Endothelial cell of umbilical vein (primary cell): Measurements from ENCODE around the gene PIMREG.

Experiments
- EZH2 ChIP-seq: IDR thresholded peaks from 2 replicates; pipeline ENCODE4 v1.6.1; 2012; ENCODE audit warnings: borderline replicate concordance, low read depth, mild to moderate bottlenecking, moderate library complexity, low read length, inconsistent platforms; ENCODE audit not compliant: severe bottlenecking
- POLR2A ChIP-seq: IDR thresholded peaks from 2 replicates; pipeline ENCODE4 v1.6.1; 2012; ENCODE audit warnings: low read depth, mild to moderate bottlenecking, control low read depth, low read length
- POLR2AphosphoS5 ChIP-seq: IDR thresholded peaks from 2 replicates; pipeline ENCODE4 v1.6.1; 2012; ENCODE audit warnings: low read depth, mild to moderate bottlenecking, control low read depth, low read length, moderate library complexity; ENCODE audit not compliant: insufficient read depth
- TF ChIP-seq, protein P1 (sequence below), 2 donors: IDR thresholded peaks; 1 replicate in 1 of 2; 2 replicates in 1 of 2; pipeline ENCODE4 v1.5.1; 2011; ENCODE audit warnings: low read length in 2 of 2, mild to moderate bottlenecking in 2 of 2, moderate library complexity in 2 of 2, control low read depth in 1 of 2, inconsistent platforms in 1 of 2, low read depth in 1 of 2; ENCODE audit not compliant: insufficient read depth in 1 of 2; ENCODE audit errors: extremely low read depth in 1 of 2

DNA sequence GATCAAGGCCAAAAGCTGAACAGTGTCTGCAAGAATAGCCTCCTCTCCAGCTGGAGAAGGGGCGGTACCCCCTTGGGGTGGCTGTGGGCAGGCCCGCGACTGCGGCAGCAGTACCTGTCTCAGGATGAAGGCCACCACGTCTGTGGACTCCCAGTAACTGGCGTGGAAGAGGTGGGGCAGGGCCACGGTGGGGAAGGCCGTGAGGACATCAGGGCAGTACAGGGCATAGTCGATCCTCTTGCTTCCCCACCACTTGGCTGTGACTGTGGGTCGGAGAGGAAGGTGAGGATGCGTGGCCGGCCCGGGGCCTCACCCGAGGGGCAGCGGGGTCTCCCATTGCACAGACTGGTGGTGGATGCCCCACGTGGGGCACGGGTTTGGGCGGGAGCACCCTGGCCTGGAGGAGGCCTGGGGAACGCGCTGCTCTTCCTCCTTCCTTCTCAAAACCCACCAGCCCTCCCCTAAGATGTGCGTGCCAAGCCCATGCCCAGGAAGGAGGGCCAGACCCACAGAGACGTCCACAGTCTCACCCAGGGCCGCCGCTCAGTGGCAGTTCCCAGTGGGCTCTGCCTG is 26.0 kb downstream of the PIMREG start:
- TF ChIP-seq POLR2AphosphoS5: no peak
- TF ChIP-seq, protein P1, sequence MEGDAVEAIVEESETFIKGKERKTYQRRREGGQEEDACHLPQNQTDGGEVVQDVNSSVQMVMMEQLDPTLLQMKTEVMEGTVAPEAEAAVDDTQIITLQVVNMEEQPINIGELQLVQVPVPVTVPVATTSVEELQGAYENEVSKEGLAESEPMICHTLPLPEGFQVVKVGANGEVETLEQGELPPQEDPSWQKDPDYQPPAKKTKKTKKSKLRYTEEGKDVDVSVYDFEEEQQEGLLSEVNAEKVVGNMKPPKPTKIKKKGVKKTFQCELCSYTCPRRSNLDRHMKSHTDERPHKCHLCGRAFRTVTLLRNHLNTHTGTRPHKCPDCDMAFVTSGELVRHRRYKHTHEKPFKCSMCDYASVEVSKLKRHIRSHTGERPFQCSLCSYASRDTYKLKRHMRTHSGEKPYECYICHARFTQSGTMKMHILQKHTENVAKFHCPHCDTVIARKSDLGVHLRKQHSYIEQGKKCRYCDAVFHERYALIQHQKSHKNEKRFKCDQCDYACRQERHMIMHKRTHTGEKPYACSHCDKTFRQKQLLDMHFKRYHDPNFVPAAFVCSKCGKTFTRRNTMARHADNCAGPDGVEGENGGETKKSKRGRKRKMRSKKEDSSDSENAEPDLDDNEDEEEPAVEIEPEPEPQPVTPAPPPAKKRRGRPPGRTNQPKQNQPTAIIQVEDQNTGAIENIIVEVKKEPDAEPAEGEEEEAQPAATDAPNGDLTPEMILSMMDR (IDR thresholded peaks at IDR 0.05; ENCODE audit: extremely low read depth in 1 of 2, insufficient read depth in 1 of 2, low read depth in 1 of 2, low read length in 2 of 2): no peak
- no peak for TF ChIP-seq POLR2A
- no peak for TF ChIP-seq EZH2
